GM12875 (cell line): ENCODE measurements around the gene TEX11.

Experiments
- H3K4me3 ChIP-seq: one replicate; pipeline ENCODE4 v1.5.1; 2011; ENCODE audit warnings: low read depth, low read length, control low read depth
- TF ChIP-seq, protein P1 (sequence below): IDR thresholded peaks from 2 replicates; pipeline ENCODE4 v1.5.1; 2011; ENCODE audit warnings: low read depth, mild to moderate bottlenecking, control low read depth, inconsistent platforms, low read length, moderate library complexity, borderline replicate concordance; ENCODE audit not compliant: insufficient read depth

Gene TEX11

DNA sequence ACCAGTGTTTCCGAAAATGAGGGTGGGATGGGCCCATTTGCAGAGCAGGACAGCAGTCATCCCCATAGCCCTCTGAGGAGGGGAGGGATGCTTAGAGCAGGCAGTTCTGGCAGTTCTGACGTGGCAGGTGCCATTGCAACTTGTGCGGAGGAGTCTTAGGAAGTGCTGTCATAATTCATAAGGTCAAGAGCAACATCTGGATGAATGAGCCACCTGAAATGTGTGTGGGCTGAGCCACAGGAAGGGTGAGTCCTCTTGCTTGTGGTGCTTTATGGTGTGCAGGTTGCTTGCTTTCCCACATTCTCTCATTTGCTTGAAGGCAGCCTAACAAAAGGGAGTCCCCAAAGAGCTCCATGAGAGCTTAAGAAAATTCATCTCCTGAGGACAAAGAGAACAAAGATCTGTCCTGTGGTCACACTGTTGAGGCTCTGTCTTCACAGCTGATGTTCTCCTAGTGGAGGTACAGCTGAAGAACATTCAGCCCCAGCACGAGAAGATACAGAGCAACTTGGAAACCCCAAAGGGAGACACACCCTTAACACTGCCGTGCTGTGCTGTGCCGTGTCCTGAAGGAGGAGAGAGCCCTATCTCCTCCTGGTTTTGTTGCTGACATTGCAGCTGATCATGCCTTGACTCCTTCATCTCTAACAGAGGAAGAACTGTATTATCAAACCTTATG lies 403.6 kb downstream of the TEX11 start:
- no peak overlapping the region for H3K4me3 ChIP-seq
- TF ChIP-seq, protein P1, sequence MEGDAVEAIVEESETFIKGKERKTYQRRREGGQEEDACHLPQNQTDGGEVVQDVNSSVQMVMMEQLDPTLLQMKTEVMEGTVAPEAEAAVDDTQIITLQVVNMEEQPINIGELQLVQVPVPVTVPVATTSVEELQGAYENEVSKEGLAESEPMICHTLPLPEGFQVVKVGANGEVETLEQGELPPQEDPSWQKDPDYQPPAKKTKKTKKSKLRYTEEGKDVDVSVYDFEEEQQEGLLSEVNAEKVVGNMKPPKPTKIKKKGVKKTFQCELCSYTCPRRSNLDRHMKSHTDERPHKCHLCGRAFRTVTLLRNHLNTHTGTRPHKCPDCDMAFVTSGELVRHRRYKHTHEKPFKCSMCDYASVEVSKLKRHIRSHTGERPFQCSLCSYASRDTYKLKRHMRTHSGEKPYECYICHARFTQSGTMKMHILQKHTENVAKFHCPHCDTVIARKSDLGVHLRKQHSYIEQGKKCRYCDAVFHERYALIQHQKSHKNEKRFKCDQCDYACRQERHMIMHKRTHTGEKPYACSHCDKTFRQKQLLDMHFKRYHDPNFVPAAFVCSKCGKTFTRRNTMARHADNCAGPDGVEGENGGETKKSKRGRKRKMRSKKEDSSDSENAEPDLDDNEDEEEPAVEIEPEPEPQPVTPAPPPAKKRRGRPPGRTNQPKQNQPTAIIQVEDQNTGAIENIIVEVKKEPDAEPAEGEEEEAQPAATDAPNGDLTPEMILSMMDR: no peak

DNA sequence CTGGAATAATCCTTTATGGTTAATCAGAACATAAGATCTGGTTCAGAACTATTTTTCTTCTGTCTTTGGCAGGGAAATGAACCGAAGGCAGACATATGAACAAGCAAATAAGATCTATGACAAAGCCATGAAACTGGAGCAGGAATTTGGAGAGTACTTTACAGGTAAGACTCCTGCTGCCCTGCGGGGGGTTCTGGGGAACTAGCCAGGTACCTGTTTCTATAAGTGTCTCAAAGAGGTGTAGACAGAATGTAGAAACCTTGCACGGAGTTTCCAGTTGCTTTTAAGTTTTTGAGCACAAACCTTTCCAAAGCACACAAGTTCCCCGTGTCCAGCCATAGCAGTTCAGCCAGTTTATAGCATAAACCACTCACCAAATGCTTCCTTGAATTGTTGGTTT lies 407.7 kb downstream of the TEX11 start:
- TF ChIP-seq, protein P1: no peak
- no peak overlapping the region for H3K4me3 ChIP-seq

DNA sequence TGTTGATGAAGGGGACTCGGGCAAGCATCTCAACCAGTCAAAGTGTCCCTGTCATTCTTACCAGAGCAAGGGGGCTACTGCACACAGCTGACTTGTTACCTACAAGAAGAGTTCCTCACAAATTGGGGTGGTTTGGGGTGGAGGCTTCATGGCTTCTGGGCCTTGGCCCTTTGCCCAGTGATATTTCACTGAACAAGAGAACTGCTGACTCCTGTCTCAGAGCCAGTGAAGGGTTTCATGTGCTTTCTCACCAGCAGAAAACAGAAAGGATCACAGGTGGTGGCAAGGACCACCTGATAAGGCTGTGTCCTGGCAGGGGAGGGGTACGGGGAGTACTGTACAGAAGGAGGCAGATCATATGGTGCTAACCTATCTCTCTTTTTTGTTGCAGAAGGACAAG lies 410.4 kb downstream of the TEX11 start:
- H3K4me3 ChIP-seq: no peak overlapping the region
- TF ChIP-seq, protein P1: no peak

DNA sequence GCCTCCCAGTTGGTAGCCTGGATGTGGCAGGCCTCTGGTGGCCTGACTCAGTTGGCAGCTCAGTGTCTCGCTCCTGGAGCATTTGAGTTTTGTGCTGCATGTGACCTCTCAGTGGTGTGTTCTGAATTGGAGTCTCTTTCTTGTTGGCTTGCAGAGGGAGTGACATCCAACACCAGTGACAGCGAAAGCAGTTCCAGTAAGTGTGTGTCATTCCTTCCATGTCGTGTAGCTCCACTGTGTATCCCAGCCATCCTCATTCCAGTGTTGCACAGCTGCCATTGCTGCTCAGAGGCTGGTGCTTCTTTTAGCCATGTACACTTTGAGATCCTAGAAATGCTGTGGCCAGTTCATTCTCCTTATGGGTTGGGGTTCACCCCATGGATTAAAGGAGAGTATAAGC lies 411.5 kb downstream of the TEX11 start:
- TF ChIP-seq, protein P1: no peak

DNA sequence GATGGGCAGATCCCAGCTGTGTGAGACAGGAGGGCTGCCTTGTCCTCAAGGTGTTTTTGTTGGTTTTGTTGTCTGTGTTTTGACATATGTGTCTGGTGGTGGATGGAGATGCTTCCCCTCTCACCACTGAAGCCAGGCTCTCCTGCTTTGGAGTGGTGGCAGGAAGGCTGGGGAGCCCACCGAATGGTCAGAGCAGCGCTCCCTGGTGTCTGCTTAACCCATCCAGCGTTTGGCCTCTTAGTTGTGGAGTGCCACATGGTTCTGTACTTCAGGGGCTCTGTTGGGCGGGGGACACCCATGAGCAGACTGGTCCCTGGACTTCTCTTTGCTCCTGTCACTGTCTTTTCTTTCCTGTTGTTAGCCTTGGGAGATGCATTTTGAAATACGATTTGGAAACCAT lies 412.0 kb downstream of the TEX11 start:
- TF ChIP-seq, protein P1: no peak
- no peak overlapping the region for H3K4me3 ChIP-seq

More for the DNA sequence above, 411.5 kb downstream of the TEX11 start:
- no peak overlapping the region for H3K4me3 ChIP-seq

DNA sequence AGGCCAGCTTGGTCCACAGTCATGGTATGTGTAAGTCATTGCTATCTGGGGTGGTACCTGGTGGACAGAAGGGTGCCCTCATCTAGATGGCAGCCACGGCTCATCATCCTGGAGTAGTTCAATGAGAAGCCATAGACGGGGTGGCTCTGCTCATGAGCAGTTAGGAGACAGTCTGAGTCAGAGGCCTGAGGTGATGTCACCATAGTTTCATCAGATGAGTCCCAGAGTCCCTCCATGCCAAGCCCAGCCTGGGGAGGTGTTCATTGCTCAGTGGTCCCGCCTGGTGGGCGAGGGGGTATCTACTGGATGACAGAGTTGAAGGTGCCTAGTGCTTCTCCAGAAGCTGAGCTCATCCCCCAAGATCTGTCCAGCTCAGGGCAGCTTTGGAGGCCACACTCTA lies 414.1 kb downstream of the TEX11 start:
- TF ChIP-seq, protein P1: no peak
- no peak overlapping the region for H3K4me3 ChIP-seq

DNA sequence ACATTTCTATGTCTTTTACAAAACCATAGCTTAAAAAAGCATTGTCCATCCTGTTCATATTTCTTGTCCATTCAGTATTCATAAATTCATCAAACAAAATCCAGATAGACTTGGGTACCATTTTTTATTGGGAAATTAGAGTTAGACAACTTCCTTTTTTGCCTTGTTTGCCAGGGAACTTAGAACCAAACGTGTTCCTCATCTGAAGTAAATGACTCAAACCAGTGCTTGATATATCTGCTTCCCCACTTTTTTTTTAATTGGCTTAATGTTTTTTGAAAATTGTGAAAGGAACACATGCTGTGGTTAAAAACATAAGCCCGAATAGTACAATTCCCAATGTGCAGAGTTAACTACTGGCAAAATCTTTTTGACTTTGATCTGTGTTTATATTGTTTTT lies 419.7 kb downstream of the TEX11 start:
- TF ChIP-seq, protein P1: no peak
- no peak overlapping the region for H3K4me3 ChIP-seq
